Duodenal mucosa (tissue), 2 donors: ENCODE data around the gene VGLL4.
"Not testable (repeated sequence)": the region's sequence is repeated elsewhere in the genome, so short reads cannot be mapped to it uniquely, and the experiment has no call there.

Experiments used
- H3K27ac ChIP-seq: one replicate; pipeline ENCODE4 v1.7.0; 2013; ENCODE audit warnings: low read depth, low read length
- H3K27me3 ChIP-seq, 2 donors: one replicate each; pipeline ENCODE4 v1.7.0; 2013; ENCODE audit warnings: low read length in 2 of 2, control low read depth in 1 of 2; ENCODE audit not compliant: insufficient read depth in 2 of 2, control insufficient read depth in 1 of 2
- H3K36me3 ChIP-seq, 2 donors: one replicate each; pipeline ENCODE4 v1.7.0; 2013; ENCODE audit warnings: low read length in 2 of 2, control low read depth in 1 of 2; ENCODE audit not compliant: insufficient read depth in 2 of 2, control insufficient read depth in 1 of 2
- H3K4me1 ChIP-seq, 2 donors: one replicate each; pipeline ENCODE4 v1.7.0; 2013; ENCODE audit warnings: low read length in 2 of 2, control low read depth in 1 of 2; ENCODE audit not compliant: insufficient read depth in 2 of 2, control insufficient read depth in 1 of 2
- H3K4me3 ChIP-seq, 2 donors: one replicate each; pipeline ENCODE4 v1.7.0; 2013; ENCODE audit warnings: low read length in 2 of 2, low read depth in 1 of 2
- H3K9ac ChIP-seq, 2 donors: one replicate each; pipeline ENCODE4 v1.7.0; 2013; ENCODE audit warnings: low read length in 2 of 2, low read depth in 1 of 2
- H3K9me3 ChIP-seq, 2 donors: one replicate each; pipeline ENCODE4 v1.7.0; 2013; ENCODE audit warnings: low read length in 2 of 2, control low read depth in 1 of 2; ENCODE audit not compliant: control insufficient read depth in 1 of 2

VGLL4 gene

GRCh38 chr3:11602239-11602840 lies 41.4 kb downstream of the VGLL4 start:
- Histone ChIP-seq H3K4me3 (no peak overlapping the region), H3K9ac (no peak overlapping the region), H3K36me3 (peaks cover 0 to 10% of the 10 kb centered on the region in 2 donors), H3K27ac (no peak overlapping the region), H3K27me3 (no peaks in the 10 kb centered on the region), H3K4me1 (peaks cover 16 to 25% of the 10 kb centered on the region in 2 donors), H3K9me3 (no peaks in the 10 kb centered on the region)

GRCh38 chr3:11601446-11602238 lies 42.1 kb downstream of the VGLL4 start:
- H3K9ac ChIP-seq, result peak overlapping the region in 1 of 2 donors; percentile 37
- peak overlapping the region in 1 of 2 donors; percentile 50 for H3K4me3 ChIP-seq
- no peaks in the 10 kb centered on the region for H3K27me3 ChIP-seq
- H3K9me3 ChIP-seq, result no peaks in the 10 kb centered on the region
- peaks cover 16 to 25% of the 10 kb centered on the region in 2 donors for H3K4me1 ChIP-seq
- H3K36me3 ChIP-seq, result peaks cover 0 to 8% of the 10 kb centered on the region in 2 donors
- peak overlapping the region; percentile 23 for H3K27ac ChIP-seq

- H3K9ac ChIP-seq, result peak overlapping the region in 1 of 2 donors; percentile 37
- peaks cover 0 to 5% of the 10 kb centered on the region in 2 donors for H3K36me3 ChIP-seq
- peak overlapping the region; percentile 23 for H3K27ac ChIP-seq
- peak overlapping the region; percentile 6 to 50 for H3K4me3 ChIP-seq
- H3K9me3 ChIP-seq, result no peaks in the 10 kb centered on the region
- peaks cover 16 to 25% of the 10 kb centered on the region in 2 donors for H3K4me1 ChIP-seq
- no peaks in the 10 kb centered on the region for H3K27me3 ChIP-seq
Measured at GRCh38 chr3:11600501-11601282, 43.0 kb downstream of the VGLL4 start.

- Histone ChIP-seq H3K4me3 (no peak overlapping the region), H3K9ac (no peak overlapping the region), H3K27me3 (no peaks in the 10 kb centered on the region), H3K27ac (no peak overlapping the region), H3K9me3 (no peaks in the 10 kb centered on the region), H3K4me1 (peaks cover 28 to 34% of the 10 kb centered on the region in 2 donors), H3K36me3 (peaks cover 0 to 16% of the 10 kb centered on the region in 2 donors)
Measured at GRCh38 chr3:11596387-11596786, 47.3 kb downstream of the VGLL4 start.

- peaks cover 15 to 34% of the 10 kb centered on the region in 2 donors for H3K4me1 ChIP-seq
- H3K27ac ChIP-seq, H3K9me3 ChIP-seq: not testable (repeated sequence)
Measured at GRCh38 chr3:11595024-11595423, 48.7 kb downstream of the VGLL4 start.

GRCh38 chr3:11593318-11594034 lies 50.2 kb downstream of the VGLL4 start:
- Histone ChIP-seq H3K27ac (no peak overlapping the region), H3K4me3 (no peak overlapping the region), H3K27me3 (no peaks in the 10 kb centered on the region), H3K9ac (no peak overlapping the region), H3K36me3 (peaks cover 0 to 16% of the 10 kb centered on the region in 2 donors), H3K4me1 (peaks cover 13 to 40% of the 10 kb centered on the region in 2 donors), H3K9me3 (no peaks in the 10 kb centered on the region)

More at GRCh38 chr3:11595024-11595423, 48.7 kb downstream of the VGLL4 start:
- H3K27me3 ChIP-seq, H3K4me3 ChIP-seq, H3K9ac ChIP-seq: not testable (repeated sequence)
- peaks cover 0 to 16% of the 10 kb centered on the region in 2 donors for H3K36me3 ChIP-seq

- peaks cover 0 to 20% of the 10 kb centered on the region in 2 donors for H3K36me3 ChIP-seq
- peak overlapping the region; percentile 40 for H3K27ac ChIP-seq
- H3K27me3 ChIP-seq, result no peaks in the 10 kb centered on the region
- no peak overlapping the region for H3K9ac ChIP-seq
- peaks cover 13 to 40% of the 10 kb centered on the region in 2 donors for H3K4me1 ChIP-seq
- no peak overlapping the region for H3K4me3 ChIP-seq
- no peaks in the 10 kb centered on the region for H3K9me3 ChIP-seq
Measured at GRCh38 chr3:11592445-11593298, 51.0 kb downstream of the VGLL4 start.

GRCh38 chr3:11591391-11592282 lies 52.1 kb downstream of the VGLL4 start:
- no peak overlapping the region for H3K9ac ChIP-seq
- no peak overlapping the region for H3K4me3 ChIP-seq
- no peaks in the 10 kb centered on the region for H3K27me3 ChIP-seq
- H3K36me3 ChIP-seq, result peaks cover 0 to 17% of the 10 kb centered on the region in 2 donors
- no peaks in the 10 kb centered on the region for H3K9me3 ChIP-seq
- no peak overlapping the region for H3K27ac ChIP-seq
- peaks cover 13 to 40% of the 10 kb centered on the region in 2 donors for H3K4me1 ChIP-seq
